Activated T-helper 1 cell treated with anti-CD3 and anti-CD28 coated beads, Interleukin-2, amount 50 U/mL, for 16 hours (primary cell): ENCODE data around the gene NCS1.
"Not testable (repeated sequence)": the region's sequence is repeated elsewhere in the genome, so short reads cannot be mapped to it uniquely, and the experiment has no call there.

ENCODE experiments used
- DNase-seq, 2 donors: peaks; one replicate each; pipeline ENCODE4 v3.0.0-alpha.2; 2020; ENCODE audit warnings: low read depth in 1 of 2, low spot score in 1 of 2

The NCS1 gene

GRCh38 chr9:130260816-130261765 lies 88.9 kb downstream of the NCS1 start:
- DNase-seq, result no peak

GRCh38 chr9:130262061-130262745 lies 90.0 kb downstream of the NCS1 start:
- no peak for DNase-seq

GRCh38 chr9:130262771-130263170 lies 90.6 kb downstream of the NCS1 start:
- no peak for DNase-seq

GRCh38 chr9:130263601-130264413 lies 91.6 kb downstream of the NCS1 start:
- no peak for DNase-seq

- DNase-seq, result no peak
Observed at GRCh38 chr9:130264414-130265350, 92.5 kb downstream of the NCS1 start.

- DNase-seq, result no peak
Observed at GRCh38 chr9:130265431-130266235, 93.4 kb downstream of the NCS1 start, which contains the start of gene HMCN2. TSS of gene HMCN2 (plus strand) at chr9:130265760. CDS start at chr9:130265879, 119 bp downstream.

- DNase-seq, result no peak
Observed at GRCh38 chr9:130266236-130267098, 94.3 kb downstream of the NCS1 start.

GRCh38 chr9:130267930-130268329 lies 95.7 kb downstream of the NCS1 start:
- DNase-seq, result no peak

- no peak for DNase-seq
Observed at GRCh38 chr9:130268521-130269211, 96.5 kb downstream of the NCS1 start.

- DNase-seq, result no peak
Observed at GRCh38 chr9:130271473-130271872, 99.3 kb downstream of the NCS1 start.

GRCh38 chr9:130275156-130275555 lies 103.0 kb downstream of the NCS1 start:
- DNase-seq, result no peak

GRCh38 chr9:130276121-130276520 lies 103.9 kb downstream of the NCS1 start:
- no peak for DNase-seq

GRCh38 chr9:130276955-130277354 lies 104.8 kb downstream of the NCS1 start:
- DNase-seq, result no peak

- not testable (repeated sequence) for DNase-seq
Observed at GRCh38 chr9:130277525-130277924, 105.3 kb downstream of the NCS1 start.

GRCh38 chr9:130283539-130284248 lies 111.5 kb downstream of the NCS1 start:
- DNase-seq, result no peak

GRCh38 chr9:130284249-130284625 lies 112.0 kb downstream of the NCS1 start:
- DNase-seq, result no peak

- DNase-seq, result no peak
Observed at GRCh38 chr9:130284690-130285089, 112.5 kb downstream of the NCS1 start.
